NK-92 (cell line): ENCODE data around the gene SAMD4B.

ENCODE experiments used
- DNase-seq: peaks from one replicate; lab custom pipeline; 2025; ENCODE audit not compliant: unreplicated experiment; lab: John Stamatoyannopoulos, UW

SAMD4B gene

GRCh38 chr19:39422020-39422419 is 79.8 kb downstream of the SAMD4B start:
- no peak for DNase-seq

- DNase-seq, result no peak
These were observed 81.3 kb downstream of the SAMD4B start for GRCh38 chr19:39423258-39424086.

GRCh38 chr19:39424934-39425333 is 82.7 kb downstream of the SAMD4B start:
- DNase-seq, result no peak

- no peak for DNase-seq
These were observed 83.5 kb downstream of the SAMD4B start for GRCh38 chr19:39425744-39426143.

- no peak for DNase-seq
These were observed 83.9 kb downstream of the SAMD4B start for GRCh38 chr19:39426170-39426569.

GRCh38 chr19:39427707-39428106 is 85.5 kb downstream of the SAMD4B start:
- DNase-seq, result no peak

GRCh38 chr19:39428283-39429112 is 86.3 kb downstream of the SAMD4B start:
- DNase-seq, result no peak

- DNase-seq, result no peak
These were observed 88.7 kb downstream of the SAMD4B start for GRCh38 chr19:39430675-39431593.

GRCh38 chr19:39432677-39433025 is 90.4 kb downstream of the SAMD4B start:
- DNase-seq, result no peak

- no peak for DNase-seq
These were observed 91.4 kb downstream of the SAMD4B start for GRCh38 chr19:39433480-39434079.

GRCh38 chr19:39434123-39435076 is 92.2 kb downstream of the SAMD4B start:
- DNase-seq, result no peak
